Measurements from ENCODE around the gene DUSP8. TPM values are rescaled to one million over a fixed set of nuclear protein-coding genes. Genes with fewer than 3 reads are reported as not detected.

DUSP8 gene
- total and polyA plus RNA-seq, 2 of the 8 experiments (the other 6 are each of a cell fraction or from before 2014, with no cell fraction given): 2.8 to 3.6 TPM

GRCh38 chr11:1546536-1547466, 25.3 kb downstream of the DUSP8 start:
- ChIA-PET POLR2A (ENCODE audit: partially characterized antibody) (interaction anchor here (0.6 to 5.4 kb wide), 8 partner anchors 12 to 979 kb away, joined by 3 to 60 read pairs (median 4); no protein-coding TSS in a partner anchor), CTCF (ENCODE audit: partially characterized antibody) (interaction anchor here (0.6 to 7.2 kb wide), 31 partner anchors 9 to 698 kb away, joined by 3 to 144 read pairs (median 4); partner anchors contain the start of genes KRTAP5-2, KRTAP5-3 and KRTAP5-5)
- no peak overlapping the region for H3K14ac ChIP-seq (ENCODE audit: insufficient read length)
- H2AK5ac ChIP-seq (ENCODE audit: low read depth, low read length): no peak overlapping the region
- no peaks in the 10 kb centered on the region for H3K36me3 ChIP-seq (ENCODE audit: control insufficient read depth in 2 of 4, insufficient read depth in 4 of 4, low read length in 3 of 4)
- H2BK5ac ChIP-seq (ENCODE audit: low read depth, low read length): no peak overlapping the region
- peaks cover 15 to 58% (median 43%) of the 10 kb centered on the region in 4 experiments for H3K27me3 ChIP-seq (replicated peaks in 1 of 4; ENCODE audit: control insufficient read depth in 3 of 4, extremely low read depth in 1 of 4, insufficient read depth in 3 of 4, low read length in 3 of 4)
- WGBS, 2 experiments (ENCODE audit: extremely low coverage in 1 of 2, insufficient coverage in 1 of 2, insufficient read length in 1 of 2, insufficient replicate concordance in 2 of 2, low coverage in 1 of 2, low lambda C conversion rate in 2 of 2, missing lambda C conversion rate in 1 of 2): 8% methylated on average over 13 of the region's 106 CpGs; no CpG with 5 or more reads in 1 of the 2 experiments
- H3K56ac ChIP-seq (replicated peaks; ENCODE audit: insufficient read length, low read depth, low read length): no peak overlapping the region
- H3K9me3 ChIP-seq (ENCODE audit: insufficient read depth in 2 of 2, low read depth in 1 of 2, low read length in 1 of 2): no peaks in the 10 kb centered on the region
- H3K23me2 ChIP-seq (ENCODE audit: low read depth, low read length): peaks cover 24% of the 10 kb centered on the region; the same call in 1 of the 2 replicates
- H3K4me3 ChIP-seq (ENCODE audit: extremely low read depth in 1 of 4, insufficient read depth in 2 of 4, low read depth in 3 of 4, low read length in 4 of 4): peak overlapping the region; percentile 26 to 64 (median 36)
- H3K9ac ChIP-seq (replicated peaks in 1 of 4; ENCODE audit: extremely low read depth in 1 of 4, low read depth in 3 of 4, low read length in 3 of 4): no peak overlapping the region
- peak overlapping the region; percentile 40 for H4K91ac ChIP-seq (replicated peaks; ENCODE audit: insufficient read length, low read length)
- peaks cover 3 to 30% (median 13%) of the 10 kb centered on the region in 4 experiments for H3K4me1 ChIP-seq (replicated peaks in 1 of 4; ENCODE audit: control insufficient read depth in 3 of 4, insufficient read depth in 4 of 4, low read length in 3 of 4)
- no peak overlapping the region for H2BK20ac ChIP-seq (ENCODE audit: low read length)
- no peak overlapping the region; the same call in 1 of the 2 replicates for H2BK12ac ChIP-seq (ENCODE audit: low read depth, low read length)
- no peak overlapping the region for H3K4ac ChIP-seq (replicated peaks; ENCODE audit: insufficient read length, low read depth, low read length)
- H3K79me2 ChIP-seq (ENCODE audit: control insufficient read depth in 1 of 2, insufficient read depth in 2 of 2, low read length in 2 of 2): no peaks in the 10 kb centered on the region
- H2BK15ac ChIP-seq (ENCODE audit: low read length): no peak overlapping the region
- H4K20me1 ChIP-seq (replicated peaks in 1 of 2; ENCODE audit: control insufficient read depth in 1 of 2, insufficient read depth in 2 of 2, low read length in 2 of 2): no peaks in the 10 kb centered on the region
- H2AFZ ChIP-seq (ENCODE audit: low read length): no peak overlapping the region
- H4K5ac ChIP-seq (ENCODE audit: insufficient read length, low read depth, low read length): no peak overlapping the region
- no peaks in the 10 kb centered on the region for H3K79me1 ChIP-seq (ENCODE audit: low read depth, low read length)
- peak overlapping the region; percentile 68 to 90 for H3K4me2 ChIP-seq (ENCODE audit: insufficient read depth in 1 of 2, low read depth in 2 of 2, low read length in 2 of 2)
- no peak overlapping the region for H3K27ac ChIP-seq (ENCODE audit: low read depth, low read length)
- FAIRE-seq (no peak), DNase-seq (ENCODE audit: low read depth in 1 of 2, low spot score in 2 of 2) (peak in 1 of 2 experiments; percentile 86)
- H2BK120ac ChIP-seq (replicated peaks; ENCODE audit: low read depth, low read length): no peak overlapping the region
- H4K8ac ChIP-seq (ENCODE audit: extremely low read depth, insufficient read depth, low read length): peak overlapping the region; percentile 22
- peak overlapping the region; percentile 60; the same call in 1 of the 2 replicates for H3K18ac ChIP-seq (ENCODE audit: extremely low read depth, low read length)
- H3K23ac ChIP-seq (ENCODE audit: insufficient read length): no peak overlapping the region
- TF ChIP-seq TAF1 (IDR thresholded peaks at IDR 0.05; ENCODE audit: low read depth, low read length): 0 out of 2 replicates have a peak, but pooled peaks have one; percentile 35
- no peak for TF ChIP-seq SIRT6 (IDR thresholded peaks at IDR 0.05; ENCODE audit: low read length)
- TF ChIP-seq ASH2L (IDR thresholded peaks at IDR 0.05; ENCODE audit: low read length): peak; percentile 1
- 0 out of 2 replicates have a peak, but pooled peaks have one; percentile 55 for TF ChIP-seq KDM5A (IDR thresholded peaks at IDR 0.05; ENCODE audit: low read length)
- TF ChIP-seq EGR1 (IDR thresholded peaks at IDR 0.05; ENCODE audit: borderline replicate concordance, low read depth, low read length): peak; percentile 53; the same call in 1 of the 2 replicates
- peak; percentile 42; the same call in 1 of the 2 replicates for TF ChIP-seq GABPA (IDR thresholded peaks at IDR 0.05; ENCODE audit: borderline replicate concordance, insufficient read depth, low read length)
- TF ChIP-seq, protein P1, sequence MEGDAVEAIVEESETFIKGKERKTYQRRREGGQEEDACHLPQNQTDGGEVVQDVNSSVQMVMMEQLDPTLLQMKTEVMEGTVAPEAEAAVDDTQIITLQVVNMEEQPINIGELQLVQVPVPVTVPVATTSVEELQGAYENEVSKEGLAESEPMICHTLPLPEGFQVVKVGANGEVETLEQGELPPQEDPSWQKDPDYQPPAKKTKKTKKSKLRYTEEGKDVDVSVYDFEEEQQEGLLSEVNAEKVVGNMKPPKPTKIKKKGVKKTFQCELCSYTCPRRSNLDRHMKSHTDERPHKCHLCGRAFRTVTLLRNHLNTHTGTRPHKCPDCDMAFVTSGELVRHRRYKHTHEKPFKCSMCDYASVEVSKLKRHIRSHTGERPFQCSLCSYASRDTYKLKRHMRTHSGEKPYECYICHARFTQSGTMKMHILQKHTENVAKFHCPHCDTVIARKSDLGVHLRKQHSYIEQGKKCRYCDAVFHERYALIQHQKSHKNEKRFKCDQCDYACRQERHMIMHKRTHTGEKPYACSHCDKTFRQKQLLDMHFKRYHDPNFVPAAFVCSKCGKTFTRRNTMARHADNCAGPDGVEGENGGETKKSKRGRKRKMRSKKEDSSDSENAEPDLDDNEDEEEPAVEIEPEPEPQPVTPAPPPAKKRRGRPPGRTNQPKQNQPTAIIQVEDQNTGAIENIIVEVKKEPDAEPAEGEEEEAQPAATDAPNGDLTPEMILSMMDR (IDR thresholded peaks at IDR 0.05; ENCODE audit: control extremely low read depth in 1 of 3, insufficient read depth in 1 of 3, low read depth in 1 of 3, low read length in 3 of 3): peak in 2 of 3 experiments; percentile 70 to 87; a peak in 3 of 4 replicates
